K562 (cell line): ENCODE data around the gene ABITRAM. TPM values are rescaled to one million over a fixed set of nuclear protein-coding genes. Genes with fewer than 3 reads are reported as not detected.

Experiments
- ATAC-seq: fragments of 200-7000 bp; cut with Tn5 transposase; 3 replicates; pipeline ENCODE4 v1.9.1; 2020; ENCODE audit warnings: moderate library complexity
- BruUV-seq: library from RNA; stranded (reverse); fragments of 400-500 nt; replicated peaks from 2 replicates; lab custom pipeline; 2021; lab: Mats Ljungman, UMichigan
- CTCF ChIA-PET: fragments of 300-600 bp; formaldehyde crosslinking; extraction: SDS; loops from one replicate; lab custom pipeline; 2021; ENCODE audit warnings: low intra/inter-chr PET ratio; lab: Yijun Ruan, JAX
- POLR2A ChIA-PET: fragments of 300-600, 350-650 bp; sonication (Branson Sonifier 250); formaldehyde crosslinking; extraction: SDS; loops from one replicate; lab custom pipeline; 2021; ENCODE audit warnings: antibody characterized with exemption, inconsistent platforms; lab: Yijun Ruan, JAX
- DNase-seq, 4 experiments: peaks; one replicate each; pipeline versions ENCODE4 v3.0.0 to v3.0.0-alpha.2; 2011 to 2018; ENCODE audit warnings: low spot score in 3 of 4, mixed read lengths in 3 of 4; ENCODE audit errors: extremely low read depth in 1 of 4
- FAIRE-seq: peaks from 2 replicates; lab custom pipeline; 2011; peaks lifted over from hg19 to GRCh38; lab: Jason Lieb, UNC
- H2AFZ ChIP-seq: 2 replicates; pipeline ENCODE4 v1.6.0; 2011; ENCODE audit warnings: low read depth, low read length, control low read depth, inconsistent platforms
- H3K27ac ChIP-seq: fragments of 200-600 bp; 3 replicates; pipeline ENCODE4 v1.8.0; 2011; ENCODE audit warnings: low read depth, mild to moderate bottlenecking, control low read depth, inconsistent platforms, low read length, moderate library complexity, mixed read lengths; ENCODE audit errors: extremely low read depth
- H3K27me3 ChIP-seq, 2 experiments: fragments of 300-600 bp in 1 of 2; 2 replicates in 1 of 2; 3 replicates in 1 of 2; pipeline versions ENCODE4 v1.6.0 to v1.8.0; 2011; ENCODE audit warnings: inconsistent platforms in 2 of 2, low read length in 2 of 2, mild to moderate bottlenecking in 1 of 2, mixed read lengths in 1 of 2, moderate library complexity in 1 of 2; ENCODE audit not compliant: control insufficient read depth in 2 of 2, insufficient read depth in 2 of 2
- H3K36me3 ChIP-seq: fragments of 300-600 bp; 3 replicates; pipeline ENCODE4 v1.8.0; 2011; ENCODE audit warnings: mild to moderate bottlenecking, low read length, inconsistent platforms; ENCODE audit not compliant: control insufficient read depth, insufficient read depth
- H3K4me1 ChIP-seq, 2 experiments: fragments of 200-600 bp in 1 of 2; replicated peaks in 1 of 2; 2 replicates in 1 of 2; 3 replicates in 1 of 2; pipeline versions ENCODE4 v1.5.1 to v1.8.0; 2011; ENCODE audit warnings: inconsistent platforms in 2 of 2, low read length in 2 of 2, mild to moderate bottlenecking in 1 of 2, mixed read lengths in 1 of 2, moderate library complexity in 1 of 2; ENCODE audit not compliant: control insufficient read depth in 2 of 2, insufficient read depth in 2 of 2
- H3K4me2 ChIP-seq: 2 replicates; pipeline ENCODE4 v1.6.1; 2011; ENCODE audit warnings: low read length, control low read depth, inconsistent platforms, mixed read lengths; ENCODE audit not compliant: insufficient read depth
- H3K4me3 ChIP-seq: fragments of 200-600 bp; sonication (generic), shearing (Covaris generic); 2 replicates; pipeline ENCODE4 v1.5.1; 2016; ENCODE audit warnings: control low read depth, inconsistent platforms
- H3K79me2 ChIP-seq: fragments of 200-600 bp; 3 replicates; pipeline ENCODE4 v1.8.0; 2011; ENCODE audit warnings: low read length, inconsistent platforms; ENCODE audit not compliant: control insufficient read depth, insufficient read depth
- H3K9ac ChIP-seq, 2 experiments: 2 replicates each; pipeline versions ENCODE4 v1.6.0 to v1.6.1; 2011; ENCODE audit warnings: low read depth in 2 of 2, low read length in 2 of 2, control low read depth in 1 of 2, inconsistent platforms in 1 of 2, mild to moderate bottlenecking in 1 of 2, mixed read lengths in 1 of 2; ENCODE audit not compliant: insufficient read depth in 1 of 2
- H3K9me1 ChIP-seq: one replicate; pipeline ENCODE4 v1.6.0; 2011; ENCODE audit warnings: inconsistent platforms, mild to moderate bottlenecking, low read length, moderate library complexity; ENCODE audit not compliant: control insufficient read depth, insufficient read depth
- H3K9me3 ChIP-seq: replicated peaks from 2 replicates; pipeline ENCODE4 v1.5.1; 2011; ENCODE audit warnings: low read depth, low read length, inconsistent platforms; ENCODE audit not compliant: control insufficient read depth, insufficient read depth
- H4K20me1 ChIP-seq: replicated peaks from 2 replicates; pipeline ENCODE4 v1.6.1; 2011; ENCODE audit warnings: low read length, inconsistent platforms, mixed read lengths; ENCODE audit not compliant: control insufficient read depth, insufficient read depth
- CBX8 ChIP-seq: fragments of 200-600 bp; sonication (generic); IDR thresholded peaks from 2 replicates; pipeline ENCODE4 v1.6.1; 2012; ENCODE audit warnings: borderline replicate concordance, mixed run types, low read depth, mild to moderate bottlenecking, moderate library complexity, mixed read lengths, low read length, control low read depth, inconsistent platforms; ENCODE audit not compliant: poor library complexity, severe bottlenecking; ENCODE audit errors: extremely low read depth
- CTCFL ChIP-seq: IDR thresholded peaks from 2 replicates; pipeline ENCODE4 v1.6.1; 2011; ENCODE audit warnings: borderline replicate concordance, low read depth, mild to moderate bottlenecking, moderate library complexity, low read length; ENCODE audit not compliant: insufficient read depth, poor library complexity, severe bottlenecking
- EP300 ChIP-seq: IDR thresholded peaks from 2 replicates; pipeline ENCODE4 v1.6.1; 2012; ENCODE audit warnings: low read length, improper control_type of control experiment
- IFI16 ChIP-seq: fragments of 250-450 bp; sonication (Bioruptor Pico); IDR thresholded peaks from 2 replicates; pipeline ENCODE4 v2.1.2; 2022; ENCODE audit warnings: mild to moderate bottlenecking, inconsistent platforms
- LARP7 ChIP-seq: fragments of 450-650 bp; IDR thresholded peaks from 2 replicates; pipeline ENCODE4 v1.6.1; 2016
- SMAD1 ChIP-seq: fragments of 150-350 bp; IDR thresholded peaks from 2 replicates; pipeline ENCODE4 v1.6.1; 2014; ENCODE audit warnings: low read length, low read depth; ENCODE audit not compliant: partially characterized antibody
- ZKSCAN1 ChIP-seq: fragments of 150-350 bp; IDR thresholded peaks from 2 replicates; pipeline ENCODE4 v1.6.1; 2016; ENCODE audit warnings: low read depth, low read length
- ZNF561 ChIP-seq: fragments of 450-650 bp; formaldehyde crosslinking; conservative IDR thresholded peaks from 2 replicates; pipeline ENCODE4 v1.4.0; 2020; ENCODE audit warnings: mild to moderate bottlenecking, moderate library complexity
- ZNF584 ChIP-seq: fragments of 200-800 bp; sonication (Bioruptor generic); IDR thresholded peaks from 2 replicates; pipeline ENCODE4 v1.6.1; 2016; ENCODE audit warnings: low read depth, mild to moderate bottlenecking, missing genetic modification characterization, missing compliant biosample characterization
- ZNF79 ChIP-seq: fragments of 250-450 bp; sonication (Bioruptor Pico); IDR thresholded peaks from 2 replicates; pipeline ENCODE4 v1.4.0; 2020; ENCODE audit warnings: low read depth, mild to moderate bottlenecking, moderate library complexity
- WGBS: fragments of 100-300 bp; shearing (Covaris generic); methylation state at CpG from one replicate; pipeline ENCODE4 v1.1.6; 2016; ENCODE audit warnings: low coverage, mixed read lengths; ENCODE audit not compliant: insufficient coverage; ENCODE audit errors: missing lambda C conversion rate; 5-methylcytosine and 5-hydroxymethylcytosine counted together
- in situ Hi-C: fragments of 300-500 bp; cut with MboI; formaldehyde crosslinking; loops from 4 replicates; pipeline ENCODE4 v1.15.0; 2018; ENCODE audit warnings: inconsistent platforms, mixed read lengths
- intact Hi-C: fragments of 100-400 bp; cut with micrococcal nuclease; formaldehyde crosslinking; loops from 2 replicates; pipeline ENCODE4 v1.14.2; 2022
- polyA plus RNA-seq, 8 experiments: library from polyadenylated mRNA; depleted of rRNA in 4 of 8; stranded (reverse) in 5 of 8; unstranded in 3 of 8; fragments of >200 nt; fragmentation: Nextera tagmentation in 2 of 8; fragmentation: Illumina TruSeq in 1 of 8; extraction: Ambion mirVana in 2 of 8; extraction: Trizol in 1 of 8; gene quantifications; 2 replicates each; pipeline versions ENCODE4 v1.2.1 to v1.2.3, GENCODE V29; 2011 to 2014; ENCODE audit warnings: inconsistent platforms in 1 of 8, missing spikeins in 1 of 8
- total RNA-seq, 7 experiments: library from RNA; depleted of rRNA in 6 of 7; stranded (reverse); fragments of >200 nt in 6 of 7; fragmentation: Illumina TruSeq in 2 of 7; extraction: Trizol in 2 of 7; gene quantifications; 2 replicates each; pipeline versions ENCODE4 v1.2.1 to v1.2.3, GENCODE V29; 2011 to 2021; ENCODE audit warnings: low replicate concordance in 1 of 7
- TF ChIP-seq, protein P1 (sequence below): fragments of 450-650 bp; IDR thresholded peaks from 2 replicates; pipeline ENCODE4 v1.6.1; 2014; ENCODE audit warnings: low read depth, mild to moderate bottlenecking, moderate library complexity, borderline replicate concordance
- TF ChIP-seq, protein P2 (sequence below): fragments of 250-450 bp; sonication (Bioruptor Pico); IDR thresholded peaks from 2 replicates; pipeline ENCODE4 v1.8.0; 2021; ENCODE audit warnings: moderate library complexity, mild to moderate bottlenecking, inconsistent platforms

ABITRAM gene
- total and polyA plus RNA-seq, 9 of the 15 experiments (the other 6 are each of a cell fraction or from before 2014, with no cell fraction given) = 8.9 to 47.6 (median 28.4) TPM

DNA sequence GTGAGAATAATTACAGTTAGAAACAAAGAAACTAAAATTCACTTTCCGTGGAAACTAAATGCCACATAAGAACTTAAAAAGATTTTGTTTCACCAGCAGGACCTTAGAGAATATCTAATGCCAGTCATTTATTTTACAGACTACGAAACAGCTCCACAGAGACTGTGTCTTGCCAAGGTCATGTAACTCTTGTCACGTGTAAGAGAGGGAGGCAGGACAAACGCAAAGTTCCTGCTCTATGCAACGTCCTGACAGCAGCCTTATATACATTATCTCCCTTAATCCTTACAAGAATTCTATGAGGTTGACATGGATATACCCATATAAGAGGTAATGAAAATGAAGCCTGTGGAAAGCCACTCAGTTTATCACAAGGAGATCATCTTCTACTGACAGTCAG is 39.7 kb downstream of the ABITRAM start (continued):
- TF ChIP-seq ZKSCAN1 = no peak
- no peak for TF ChIP-seq SMAD1

- WGBS = 63% methylated on average over 1 of the region's 1 CpG
- FAIRE-seq (no peak), DNase-seq (no peak), ATAC-seq (no peak)
- H3K4me2 ChIP-seq = no peak overlapping the region
- H3K9ac ChIP-seq = no peak overlapping the region
- H4K20me1 ChIP-seq = no peaks in the 10 kb centered on the region
- in situ Hi-C loops = no loop called here
- no peak overlapping the region for H3K4me3 ChIP-seq
- no peaks in the 10 kb centered on the region for H3K4me1 ChIP-seq
- H3K27me3 ChIP-seq = no peaks in the 10 kb centered on the region
- ChIA-PET POLR2A (interaction anchor here (0.6 to 1.6 kb wide), 4 partner anchors 14 to 44 kb away, joined by 3 to 4 read pairs (median 3); partner anchors contain the start of genes ABITRAM and ELP1), CTCF (no interaction called here)
- no peaks in the 10 kb centered on the region for H3K9me3 ChIP-seq
- no peaks in the 10 kb centered on the region for H3K79me2 ChIP-seq
- H3K36me3 ChIP-seq = peaks cover 39% of the 10 kb centered on the region
- intact Hi-C loops = no loop called here
- no peak overlapping the region for H3K27ac ChIP-seq
- no TSS peak for BruUV-seq
- no peak for TF ChIP-seq ZNF561
- TF ChIP-seq, protein P1, sequence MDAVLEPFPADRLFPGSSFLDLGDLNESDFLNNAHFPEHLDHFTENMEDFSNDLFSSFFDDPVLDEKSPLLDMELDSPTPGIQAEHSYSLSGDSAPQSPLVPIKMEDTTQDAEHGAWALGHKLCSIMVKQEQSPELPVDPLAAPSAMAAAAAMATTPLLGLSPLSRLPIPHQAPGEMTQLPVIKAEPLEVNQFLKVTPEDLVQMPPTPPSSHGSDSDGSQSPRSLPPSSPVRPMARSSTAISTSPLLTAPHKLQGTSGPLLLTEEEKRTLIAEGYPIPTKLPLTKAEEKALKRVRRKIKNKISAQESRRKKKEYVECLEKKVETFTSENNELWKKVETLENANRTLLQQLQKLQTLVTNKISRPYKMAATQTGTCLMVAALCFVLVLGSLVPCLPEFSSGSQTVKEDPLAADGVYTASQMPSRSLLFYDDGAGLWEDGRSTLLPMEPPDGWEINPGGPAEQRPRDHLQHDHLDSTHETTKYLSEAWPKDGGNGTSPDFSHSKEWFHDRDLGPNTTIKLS = no peak
- TF ChIP-seq, protein P2, sequence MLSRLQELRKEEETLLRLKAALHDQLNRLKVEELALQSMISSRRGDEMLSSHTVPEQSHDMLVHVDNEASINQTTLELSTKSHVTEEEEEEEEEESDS (CRISPR knock-in tag) = no peak
- no peak for TF ChIP-seq CBX8
- TF ChIP-seq LARP7 = no peak
- no peak for TF ChIP-seq ZNF79 (CRISPR knock-in tag)
- no peak for TF ChIP-seq ZNF584 (CRISPR knock-in tag)
- no peak for TF ChIP-seq EP300
- no peak for TF ChIP-seq IFI16 (CRISPR knock-in tag)
- TF ChIP-seq CTCFL = no peak
- H3K9me1 ChIP-seq = no peaks in the 10 kb centered on the region
- no peak overlapping the region for H2AFZ ChIP-seq
Measured at GRCh38 chr9:108978205-108978604, 44.0 kb downstream of the ABITRAM start.
